Muscle of back (tissue), 10 donors: ENCODE data around the gene UBXN4. TPM values are rescaled to one million over a fixed set of nuclear protein-coding genes. Genes with fewer than 3 reads are reported as not detected.

Experiments
- polyA plus RNA-seq, 10 donors: library from polyadenylated mRNA; unstranded; fragments of 120-200 nt; gene quantifications; one replicate each; pipeline ENCODE4 v1.2.1, GENCODE V29; 2013; ENCODE audit not compliant: insufficient read length in 10 of 10

The UBXN4 gene
- polyA plus RNA-seq, 10 donors = 66.9 to 94.0 (median 79.6) TPM

Other genes starting within 250 kb of the UBXN4 start
- 1 to 10 TPM; 4.9 to 9.5 (median 6.4) TPM for gene ZRANB3, start 210.6 kb upstream of the UBXN4 start, polyA plus RNA-seq
- 10 to 100 TPM; 18.4 to 33.8 (median 25.6) TPM for gene R3HDM1, start 210.4 kb upstream of the UBXN4 start, polyA plus RNA-seq
- under 1 TPM in 1 of 10 donors, not detected in 9; 0.03 TPM for gene LCT, start 95.3 kb downstream of the UBXN4 start, polyA plus RNA-seq
- gene MCM6, start 134.6 kb downstream of the UBXN4 start, polyA plus RNA-seq = 10 to 100 TPM; 22.0 to 40.5 (median 26.3) TPM
- gene DARS1, start 243.8 kb downstream of the UBXN4 start, polyA plus RNA-seq = 100 to 1,000 TPM in 5 of 10 donors, 10 to 100 TPM in 5; 76.2 to 118 (median 101) TPM